SK-N-SH (cell line): Measurements from ENCODE around the gene NRG3. TPM values are rescaled to one million over a fixed set of nuclear protein-coding genes. Genes with fewer than 3 reads are reported as not detected.

Experiments used
- CTCF ChIA-PET: fragments of 300-600, 350-600 bp; formaldehyde crosslinking; extraction: SDS; loops from one replicate; lab custom pipeline; 2021; lab: Yijun Ruan, JAX
- POLR2A ChIA-PET: fragments of 350-600 bp; sonication (Branson Sonifier 250); formaldehyde crosslinking; extraction: SDS; loops from one replicate; lab custom pipeline; 2020; ENCODE audit warnings: antibody characterized with exemption, inconsistent platforms; lab: Yijun Ruan, JAX
- DNase-seq: peaks from one replicate; pipeline ENCODE4 v3.0.0; 2012
- H2AFZ ChIP-seq: fragments of 200-600 bp; sonication (generic); 2 replicates; pipeline ENCODE4 v1.8.1; 2016; ENCODE audit warnings: antibody characterized with exemption, mild to moderate bottlenecking, low read depth
- H3F3A ChIP-seq: fragments of 200-600 bp; sonication (generic); replicated peaks from 2 replicates; pipeline ENCODE3; 2016; ENCODE audit warnings: antibody characterized with exemption, mild to moderate bottlenecking; ENCODE audit not compliant: insufficient read depth
- H3K27ac ChIP-seq, 2 experiments: fragments of 200-500 bp in 1 of 2; fragments of 200-600 bp in 1 of 2; sonication (Bioruptor generic) in 1 of 2; sonication (generic), shearing (Covaris generic) in 1 of 2; 2 replicates each; pipeline versions ENCODE4 v1.5.1 to v1.6.1; 2014 to 2016; ENCODE audit warnings: low read depth in 2 of 2, inconsistent platforms in 1 of 2, low read length in 1 of 2, mild to moderate bottlenecking in 1 of 2, mixed read lengths in 1 of 2
- H3K27me3 ChIP-seq: fragments of 200-600 bp; sonication (generic), shearing (Covaris generic); 2 replicates; pipeline ENCODE4 v1.6.1; 2016; ENCODE audit warnings: mixed run types; ENCODE audit not compliant: insufficient read depth
- H3K36me3 ChIP-seq, 2 experiments: fragments of 200-500 bp in 1 of 2; fragments of 200-600 bp in 1 of 2; sonication (Bioruptor generic) in 1 of 2; sonication (generic) in 1 of 2; replicated peaks in 1 of 2; 2 replicates each; pipeline versions ENCODE3 to v1.5.1; 2014 to 2016; ENCODE audit warnings: low read length in 1 of 2, mild to moderate bottlenecking in 1 of 2; ENCODE audit not compliant: insufficient read depth in 2 of 2, control insufficient read depth in 1 of 2
- H3K4me1 ChIP-seq, 2 experiments: fragments of 200-500 bp in 1 of 2; fragments of 200-600 bp in 1 of 2; sonication (Bioruptor generic) in 1 of 2; sonication (generic), shearing (Covaris generic) in 1 of 2; 2 replicates each; pipeline versions ENCODE4 v1.5.1 to v1.6.1; 2014 to 2016; ENCODE audit warnings: low read depth in 1 of 2, low read length in 1 of 2, mixed run types in 1 of 2; ENCODE audit not compliant: insufficient read depth in 2 of 2, control insufficient read depth in 1 of 2
- H3K4me2 ChIP-seq: fragments of 200-600 bp; sonication (generic), shearing (Covaris generic); 2 replicates; pipeline ENCODE4 v1.6.1; 2017; ENCODE audit warnings: mixed run types
- H3K4me3 ChIP-seq, 2 experiments: fragments of 200-500 bp in 1 of 2; fragments of 200-600 bp in 1 of 2; sonication (Bioruptor generic) in 1 of 2; sonication (generic), shearing (Covaris generic) in 1 of 2; 2 replicates each; pipeline versions ENCODE4 v1.5.1 to v1.8.1; 2014 to 2016; ENCODE audit warnings: low read depth in 2 of 2, inconsistent platforms in 1 of 2, low read length in 1 of 2, mild to moderate bottlenecking in 1 of 2, mixed read lengths in 1 of 2, moderate library complexity in 1 of 2
- H3K79me2 ChIP-seq: fragments of 200-600 bp; sonication (generic); 2 replicates; pipeline ENCODE4 v1.8.1; 2017; ENCODE audit warnings: mild to moderate bottlenecking; ENCODE audit not compliant: insufficient read depth
- H3K9ac ChIP-seq: fragments of 200-600 bp; sonication (generic); 2 replicates; pipeline ENCODE4 v1.6.1; 2017; ENCODE audit warnings: mixed run types
- H3K9me2 ChIP-seq: fragments of 200-600 bp; sonication (generic); 2 replicates; pipeline ENCODE4 v1.6.1; 2017; ENCODE audit warnings: mixed run types
- H3K9me3 ChIP-seq: fragments of 200-600 bp; sonication (generic); 2 replicates; pipeline ENCODE4 v1.6.1; 2017; ENCODE audit warnings: mixed run types, mild to moderate bottlenecking, moderate library complexity
- H4K20me1 ChIP-seq: fragments of 200-600 bp; sonication (generic); 2 replicates; pipeline ENCODE4 v1.6.1; 2017; ENCODE audit warnings: mild to moderate bottlenecking, mixed run types; ENCODE audit not compliant: insufficient read depth
- CTCF ChIP-seq: fragments of 200-600 bp; sonication (generic); IDR thresholded peaks from 2 replicates; pipeline ENCODE4 v1.6.1; 2017; ENCODE audit warnings: antibody characterized with exemption, mild to moderate bottlenecking, moderate library complexity
- ELF1 ChIP-seq: IDR thresholded peaks from 2 replicates; pipeline ENCODE4 v1.4.0; 2012
- FOXM1 ChIP-seq: IDR thresholded peaks from 2 replicates; pipeline ENCODE4 v1.4.0; 2012; ENCODE audit warnings: low read depth, mild to moderate bottlenecking
- GABPA ChIP-seq: IDR thresholded peaks from 2 replicates; pipeline ENCODE4 v1.4.0; 2012; ENCODE audit warnings: low read depth, mild to moderate bottlenecking
- IRF3 ChIP-seq: fragments of 150-350 bp; IDR thresholded peaks from 2 replicates; pipeline ENCODE4 v1.6.1; 2016; ENCODE audit warnings: mild to moderate bottlenecking, low read depth, low read length
- JUND ChIP-seq: IDR thresholded peaks from 2 replicates; pipeline ENCODE4 v1.4.0; 2012
- MAX ChIP-seq: IDR thresholded peaks from 2 replicates; pipeline ENCODE4 v1.4.0; 2012; ENCODE audit warnings: low read depth
- NRF1 ChIP-seq: IDR thresholded peaks from 2 replicates; pipeline ENCODE4 v1.6.1; 2012; ENCODE audit warnings: low read depth, mild to moderate bottlenecking, low read length
- RAD21 ChIP-seq: IDR thresholded peaks from 2 replicates; pipeline ENCODE4 v1.6.1; 2012; ENCODE audit warnings: mild to moderate bottlenecking, low read length
- RCOR1 ChIP-seq: fragments of 150-350 bp; IDR thresholded peaks from 2 replicates; pipeline ENCODE4 v1.6.1; 2017; ENCODE audit warnings: antibody characterized with exemption, low read length
- RXRA ChIP-seq: IDR thresholded peaks from 2 replicates; pipeline ENCODE4 v1.4.0; 2012; ENCODE audit warnings: low read depth, mild to moderate bottlenecking, borderline replicate concordance
- SMC3 ChIP-seq: IDR thresholded peaks from 2 replicates; pipeline ENCODE4 v1.6.1; 2012; ENCODE audit warnings: low read depth, low read length, improper control_type of control experiment
- TEAD4 ChIP-seq: IDR thresholded peaks from 2 replicates; pipeline ENCODE4 v1.4.0; 2012; ENCODE audit warnings: mild to moderate bottlenecking, borderline replicate concordance; ENCODE audit not compliant: insufficient read depth
- USF1 ChIP-seq: IDR thresholded peaks from 2 replicates; pipeline ENCODE4 v1.4.0; 2012; ENCODE audit warnings: low read depth, borderline replicate concordance
- USF2 ChIP-seq: fragments of 150-350 bp; IDR thresholded peaks from 2 replicates; pipeline ENCODE4 v1.6.1; 2017; ENCODE audit warnings: antibody characterized with exemption, low read length, low read depth, borderline replicate concordance
- YY1 ChIP-seq: IDR thresholded peaks from 2 replicates; pipeline ENCODE4 v1.4.0; 2012; ENCODE audit warnings: low read depth, mild to moderate bottlenecking
- ZBTB33 ChIP-seq: IDR thresholded peaks from 2 replicates; pipeline ENCODE4 v1.4.0; 2012; ENCODE audit warnings: low read depth, borderline replicate concordance
- WGBS: methylation state at CpG from one replicate; pipeline ENCODE4 v1.1.6; 2017; ENCODE audit warnings: low lambda C conversion rate; 5-methylcytosine and 5-hydroxymethylcytosine counted together
- polyA plus RNA-seq, 3 experiments: library from polyadenylated mRNA; depleted of rRNA; stranded (reverse); fragments of >200 nt; gene quantifications; 2 replicates each; pipeline ENCODE4 v1.2.3, GENCODE V29; 2012

Gene NRG3
- polyA plus RNA-seq, 1 of the 3 experiments (the other 2 are of a cell fraction), result 0.03 TPM

GRCh38 chr10:81963606-81964005 is 88.6 kb downstream of the NRG3 start (continued):
- TF ChIP-seq CTCF, result no peak
- TF ChIP-seq, all 33 proteins: peak for 0

- Histone ChIP-seq H2AFZ (no peak overlapping the region), H3K36me3 (no peaks in the 10 kb centered on the region), H3K27me3 (no peaks in the 10 kb centered on the region), H3K9me3 (peaks cover 6% of the 10 kb centered on the region; the same call in 1 of the 2 replicates), H4K20me1 (no peaks in the 10 kb centered on the region), H3K4me2 (no peak overlapping the region), H3K4me3 (no peak overlapping the region)
- TF ChIP-seq ELF1 (no peak), CTCF (no peak), ZBTB33 (no peak), RXRA (no peak), RCOR1 (no peak), GABPA (no peak)
- TF ChIP-seq, all 33 proteins: peak for 0
- ChIA-PET POLR2A (no interaction called here), CTCF (no interaction called here)
- H3K27ac ChIP-seq, result no peak overlapping the region
- no peak for DNase-seq
- H3K4me1 ChIP-seq, result no peaks in the 10 kb centered on the region
- no peaks in the 10 kb centered on the region for H3K9me2 ChIP-seq
- no peaks in the 10 kb centered on the region for H3K79me2 ChIP-seq
- H3K9ac ChIP-seq, result no peak overlapping the region
- no peaks in the 10 kb centered on the region for H3F3A ChIP-seq
Measured at GRCh38 chr10:81967716-81968115, 92.7 kb downstream of the NRG3 start.

GRCh38 chr10:81969136-81969535 is 94.1 kb downstream of the NRG3 start:
- no peaks in the 10 kb centered on the region for H4K20me1 ChIP-seq
- H3K79me2 ChIP-seq, result no peaks in the 10 kb centered on the region
- no peaks in the 10 kb centered on the region for H3K4me1 ChIP-seq
- H3K36me3 ChIP-seq, result no peaks in the 10 kb centered on the region
- no peak overlapping the region for H2AFZ ChIP-seq
- H3F3A ChIP-seq, result no peaks in the 10 kb centered on the region
- H3K27ac ChIP-seq, result no peak overlapping the region
- no peak overlapping the region for H3K4me2 ChIP-seq
- 8% methylated on average over 2 of the region's 2 CpGs for WGBS
- POLR2A ChIA-PET, result no interaction called here
- no peaks in the 10 kb centered on the region for H3K9me2 ChIP-seq
- DNase-seq, result no peak
- CTCF ChIA-PET, result no interaction called here
- no peak overlapping the region for H3K4me3 ChIP-seq
- peaks cover 6% of the 10 kb centered on the region; the same call in 1 of the 2 replicates for H3K9me3 ChIP-seq
- no peak overlapping the region for H3K9ac ChIP-seq
- no peaks in the 10 kb centered on the region for H3K27me3 ChIP-seq
- TF ChIP-seq JUND (no peak), YY1 (no peak), ELF1 (no peak), MAX (no peak), FOXM1 (no peak), RAD21 (no peak), RXRA (no peak), IRF3 (no peak), TEAD4 (no peak), SMC3 (no peak), NRF1 (no peak), USF1 (no peak), USF2 (no peak)
